Activated CD4-positive, alpha-beta T cell treated with anti-CD3 and anti-CD28 coated beads, Interleukin-2, Interleukin-4, amounts not matched to agents 100 ng/mL and 50 ng/mL, durations not matched to agents 16 hours and 8 hours (primary cell): ENCODE data around the gene SOD3.

Experiments
- DNase-seq: peaks from one replicate; pipeline ENCODE4 v3.0.0-alpha.2; 2020; ENCODE audit warnings: low spot score

Gene SOD3

DNA sequence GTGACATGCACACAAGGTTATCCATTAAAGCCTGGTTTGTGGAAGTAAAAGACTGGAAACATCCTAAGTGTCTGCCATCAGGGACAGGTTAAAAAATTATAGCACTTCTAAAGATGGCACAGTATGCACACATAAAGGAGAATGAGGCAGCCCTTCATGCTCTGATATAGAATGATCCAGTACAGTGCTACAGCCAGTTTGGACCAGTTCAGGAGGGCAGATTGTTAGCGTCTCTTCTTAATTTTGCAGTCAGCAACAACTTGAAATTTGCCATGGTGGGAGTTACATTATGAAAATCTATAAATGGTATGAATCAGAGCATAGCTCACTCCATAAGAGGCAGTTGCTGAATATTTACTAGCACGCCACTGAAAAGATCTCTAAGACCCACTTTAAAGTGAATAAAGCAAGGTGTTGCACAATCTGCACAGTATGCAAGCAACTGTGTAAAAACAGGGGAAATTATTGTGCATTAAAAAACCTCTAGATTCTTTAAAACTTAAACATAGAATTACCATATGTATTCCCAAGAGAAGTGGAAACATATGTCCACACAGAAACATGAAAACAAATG is 20.3 kb upstream of the SOD3 start:
- DNase-seq, result no peak

DNA sequence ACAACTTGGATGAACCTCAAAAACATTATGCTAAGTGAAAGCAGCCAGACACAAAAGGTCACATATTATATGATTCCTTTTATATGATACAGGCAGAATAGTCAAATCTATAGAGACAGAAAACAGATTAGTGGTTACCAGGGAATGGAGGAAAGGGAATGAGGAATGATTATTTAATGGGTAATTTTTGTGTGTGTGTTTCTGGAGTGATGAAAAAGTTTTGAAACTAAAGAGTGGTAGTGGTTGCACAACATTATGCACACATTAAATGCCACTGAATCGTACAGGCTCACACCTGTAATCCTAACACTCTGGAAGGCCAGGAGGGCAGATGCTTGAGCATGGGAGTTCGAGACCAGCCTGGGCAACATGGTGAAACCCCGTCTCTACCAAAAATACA is 19.6 kb upstream of the SOD3 start:
- no peak for DNase-seq

DNA sequence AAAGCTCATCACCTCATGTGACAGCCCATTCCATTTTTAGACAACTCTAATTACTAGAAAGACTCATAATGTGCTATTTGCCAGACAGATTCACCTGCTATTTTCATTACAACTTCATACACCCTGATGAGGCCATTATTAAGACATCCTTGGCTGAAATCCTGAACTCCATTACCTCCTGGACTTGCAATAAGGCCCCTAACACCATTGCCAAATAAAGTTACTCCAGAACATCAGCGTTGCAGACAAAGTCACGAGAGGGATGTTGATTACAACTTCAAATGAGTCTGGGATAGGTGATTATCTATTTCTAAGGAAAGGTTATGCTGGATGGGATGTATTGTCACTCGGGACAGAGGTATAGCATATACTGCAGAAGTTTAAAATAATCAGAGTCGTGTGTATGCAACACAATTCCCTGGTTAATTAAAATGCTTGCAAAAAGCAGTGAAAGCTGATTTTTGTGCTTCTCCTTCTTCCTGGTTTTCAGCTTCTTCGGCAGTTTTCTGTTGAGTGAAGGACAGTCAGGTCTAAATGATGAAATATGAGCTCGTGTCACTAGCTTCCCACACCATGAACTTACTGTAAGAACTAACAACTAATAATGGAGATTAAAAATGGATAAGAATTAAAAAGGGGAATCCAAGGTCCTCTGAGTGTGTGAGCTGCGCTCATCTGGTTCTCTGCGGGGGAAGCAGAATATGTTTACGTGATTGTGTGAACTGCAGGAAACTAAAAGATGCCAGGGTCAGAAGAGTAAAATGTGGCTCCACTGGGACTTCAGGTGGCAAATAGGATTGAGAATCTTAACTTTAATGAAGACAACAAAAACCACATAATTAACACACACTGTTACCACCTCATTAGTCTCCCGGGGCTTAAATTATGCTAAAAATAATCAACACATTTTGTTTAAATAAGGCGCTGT is 17.6 kb upstream of the SOD3 start:
- no peak for DNase-seq

DNA sequence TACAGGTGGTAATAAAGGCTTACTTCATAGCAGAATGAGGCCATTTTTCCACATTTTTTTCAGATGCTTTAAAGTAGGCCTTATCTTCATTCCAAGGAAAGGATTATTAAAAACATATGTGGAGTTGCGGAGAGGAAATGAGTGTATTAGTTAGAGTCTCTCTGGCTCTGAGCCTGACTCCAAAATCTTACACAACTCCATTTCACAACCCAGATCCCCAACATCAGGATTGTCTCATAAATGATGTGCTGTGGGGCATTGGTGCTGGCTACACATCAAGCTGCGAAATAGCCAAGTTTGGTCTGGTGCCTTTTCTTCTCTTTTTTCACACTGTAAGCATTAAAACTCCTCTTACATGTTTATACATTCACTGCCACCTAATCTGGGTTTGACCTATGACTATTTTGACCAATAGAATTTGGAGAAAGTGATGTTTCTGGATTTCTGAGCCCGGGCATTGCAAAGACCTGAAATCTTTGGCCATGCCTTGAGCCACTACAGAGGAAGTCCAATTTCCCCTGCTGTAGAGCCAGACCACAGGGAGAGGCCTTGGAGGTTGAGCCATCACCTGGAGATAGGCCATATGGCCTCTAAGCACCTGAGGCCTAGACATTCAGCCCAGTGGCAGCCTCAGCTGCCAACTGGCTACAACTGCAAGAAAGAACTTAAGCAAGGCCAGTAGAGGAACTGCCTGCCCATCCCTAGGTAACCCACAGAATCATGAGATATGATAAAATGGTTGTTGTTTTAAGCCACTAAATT is 16.7 kb upstream of the SOD3 start:
- DNase-seq, result no peak

DNA sequence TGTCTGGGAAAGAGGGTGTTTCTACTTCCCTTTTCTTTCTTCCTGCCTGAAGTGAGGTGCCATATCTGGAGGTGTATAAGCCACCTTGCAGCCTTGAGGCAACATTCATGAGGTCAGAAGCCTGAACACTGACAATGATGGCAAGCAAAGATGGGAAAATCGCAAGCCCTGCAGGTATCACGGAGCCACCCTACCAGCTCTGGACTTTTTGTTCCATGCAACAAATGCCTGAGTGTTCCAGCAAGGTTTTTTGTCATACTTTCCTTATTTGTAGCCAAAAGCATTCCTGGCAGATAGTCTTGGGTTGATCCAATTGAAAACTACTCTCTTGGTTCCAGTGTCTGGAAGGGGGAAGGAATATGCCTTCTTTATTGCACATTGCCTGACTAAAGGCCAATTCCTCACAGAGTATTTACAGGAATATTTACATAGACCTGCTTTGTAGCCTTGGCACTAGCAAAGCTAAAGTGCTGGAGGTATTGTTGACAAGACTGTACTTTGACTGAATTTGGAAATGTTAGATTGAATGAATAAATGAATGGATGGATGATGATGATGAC is 14.4 kb upstream of the SOD3 start:
- no peak for DNase-seq

DNA sequence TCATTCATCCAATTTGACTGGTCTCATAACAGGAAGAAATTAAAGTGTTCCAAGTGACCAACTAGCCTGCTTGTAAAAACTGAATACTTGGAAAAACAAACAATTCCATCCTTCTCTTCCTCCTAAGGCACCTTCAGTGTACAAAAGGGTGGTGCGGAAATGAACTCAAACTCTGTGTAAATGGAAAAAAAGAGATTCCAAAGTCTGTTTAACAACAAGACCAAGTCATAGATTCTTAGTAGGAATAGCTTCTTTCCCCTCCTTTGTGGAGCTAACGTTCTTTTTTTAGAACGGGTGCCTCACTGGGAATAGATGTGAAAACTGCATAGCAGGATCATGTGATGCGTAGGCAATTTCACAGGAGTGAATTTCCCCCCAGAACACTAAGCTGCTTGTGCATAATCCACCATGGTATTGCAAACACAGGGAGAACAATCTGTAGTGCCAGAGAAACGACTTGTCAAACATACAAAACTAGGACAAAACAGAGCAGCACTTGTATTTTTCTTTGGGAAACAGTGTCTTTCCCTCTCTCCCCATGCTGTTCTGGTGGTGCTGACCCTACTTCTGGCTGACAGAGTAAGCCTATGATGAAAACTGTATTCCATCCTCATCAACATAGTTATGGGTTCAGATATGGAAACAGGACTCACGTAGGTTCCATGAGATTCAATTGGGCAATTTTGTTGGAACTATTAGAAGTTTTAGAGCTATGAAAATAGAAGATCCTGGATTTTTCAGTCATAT is 13.2 kb upstream of the SOD3 start:
- DNase-seq, result no peak

DNA sequence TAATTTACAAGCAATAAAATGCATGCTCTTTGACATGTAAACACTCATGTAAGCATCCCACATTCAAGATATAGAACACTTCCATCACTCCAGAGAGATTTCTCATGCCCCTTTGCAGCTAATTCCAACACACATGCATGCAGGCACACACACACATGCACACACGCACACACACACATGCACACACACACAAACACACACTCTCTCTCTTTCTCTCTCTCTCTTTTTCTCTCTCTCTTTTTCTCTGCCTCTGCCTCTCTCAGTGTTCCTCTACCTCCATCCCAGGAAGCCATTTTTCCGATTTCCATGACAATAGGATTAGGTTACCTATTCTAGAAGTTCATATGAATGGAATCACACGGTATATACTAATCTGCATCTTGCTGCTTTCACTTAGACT is 11.9 kb upstream of the SOD3 start:
- DNase-seq, result no peak

DNA sequence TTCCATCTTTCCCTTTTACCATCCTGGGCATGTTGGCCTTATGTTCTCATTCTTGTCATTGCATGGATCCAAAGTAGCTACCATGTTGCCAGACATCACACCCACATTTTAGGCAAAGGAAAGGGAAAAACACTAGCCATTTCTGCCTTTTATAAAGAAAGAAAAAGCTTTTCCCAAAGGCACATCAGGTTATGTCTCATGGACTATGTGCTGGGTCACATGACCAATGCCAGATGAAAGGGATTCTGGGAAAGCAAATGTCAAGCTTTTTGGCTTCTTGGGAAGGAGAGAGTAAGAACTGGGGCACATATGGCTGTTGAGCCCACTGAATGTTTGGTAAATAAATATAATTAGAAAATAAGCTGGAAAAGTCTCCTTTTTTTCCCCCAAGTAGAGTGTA is 4.3 kb upstream of the SOD3 start:
- no peak for DNase-seq

DNA sequence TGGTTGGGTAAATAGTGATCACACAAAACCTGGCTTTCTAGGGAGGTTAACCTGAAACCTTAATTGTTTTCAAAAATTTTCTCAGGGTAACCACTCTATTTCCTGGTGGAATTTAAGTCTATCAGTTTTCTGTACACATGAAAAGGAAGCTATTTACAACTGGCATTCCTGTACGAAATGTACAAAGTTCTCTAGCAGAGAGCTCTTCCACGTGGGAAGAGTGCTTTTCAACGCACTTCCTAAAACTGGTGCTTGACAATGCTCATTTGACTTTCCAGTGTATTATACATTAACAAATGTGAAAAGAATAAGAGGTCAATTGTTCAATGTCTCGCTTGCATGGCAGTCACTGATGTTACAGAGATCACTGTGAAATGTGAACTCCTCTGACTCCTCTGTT is 2.8 kb upstream of the SOD3 start:
- no peak for DNase-seq

DNA sequence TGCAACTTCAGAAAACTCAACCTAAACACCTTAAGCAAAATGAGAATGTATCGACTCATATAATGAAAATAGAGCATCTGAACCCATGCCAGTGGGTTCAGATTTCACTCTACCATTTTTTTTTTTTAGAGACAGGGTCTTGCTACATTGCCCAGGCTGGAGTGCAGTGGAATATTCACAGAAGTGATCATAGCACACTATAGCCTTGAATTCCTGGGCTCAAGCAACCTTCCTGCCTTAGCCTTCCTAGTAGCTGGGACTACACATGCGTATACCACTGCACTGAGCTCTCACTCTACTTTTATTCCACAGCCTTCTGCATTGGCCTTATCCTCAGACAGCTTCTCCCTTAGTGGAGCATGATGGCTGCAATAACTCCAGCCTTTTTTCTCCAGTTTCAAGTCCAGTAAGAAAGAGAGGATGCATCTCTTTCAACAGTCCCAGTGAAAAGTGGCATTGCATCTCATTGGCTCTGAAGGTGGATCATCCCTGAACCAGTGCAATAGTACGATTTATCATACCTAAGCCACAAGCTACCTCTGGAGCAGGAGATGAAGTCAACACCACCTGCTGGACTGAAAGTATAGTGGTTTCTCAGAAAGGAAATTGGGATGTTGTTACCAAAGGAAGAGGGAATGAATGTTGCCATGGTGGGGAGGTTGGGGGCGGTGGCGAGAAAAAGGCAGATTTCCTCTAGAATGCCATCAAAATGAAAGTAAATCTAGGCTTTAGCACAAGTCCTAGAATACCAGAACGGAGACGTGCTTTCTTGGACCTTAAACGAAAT is 2.0 kb upstream of the SOD3 start:
- DNase-seq, result no peak

DNA sequence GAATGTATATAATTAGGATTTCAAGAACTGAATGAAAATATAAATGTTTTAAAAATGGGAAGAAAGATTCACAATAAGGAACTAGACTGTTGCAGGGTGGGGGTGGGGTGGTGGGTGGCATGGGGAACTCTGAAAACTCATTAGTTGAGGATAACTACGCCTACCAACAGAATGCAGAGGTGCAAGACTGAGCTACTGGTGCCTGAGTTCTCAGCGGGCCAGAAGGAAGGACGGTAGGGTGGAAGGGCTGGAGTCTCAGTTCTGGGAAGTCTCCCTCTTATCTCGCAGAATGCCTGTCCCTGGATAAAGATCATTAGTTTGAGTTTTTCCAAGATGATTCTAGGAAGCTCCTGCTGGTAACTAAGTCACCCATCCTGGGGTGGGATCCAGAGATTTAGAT is 1.3 kb upstream of the SOD3 start:
- no peak for DNase-seq

DNA sequence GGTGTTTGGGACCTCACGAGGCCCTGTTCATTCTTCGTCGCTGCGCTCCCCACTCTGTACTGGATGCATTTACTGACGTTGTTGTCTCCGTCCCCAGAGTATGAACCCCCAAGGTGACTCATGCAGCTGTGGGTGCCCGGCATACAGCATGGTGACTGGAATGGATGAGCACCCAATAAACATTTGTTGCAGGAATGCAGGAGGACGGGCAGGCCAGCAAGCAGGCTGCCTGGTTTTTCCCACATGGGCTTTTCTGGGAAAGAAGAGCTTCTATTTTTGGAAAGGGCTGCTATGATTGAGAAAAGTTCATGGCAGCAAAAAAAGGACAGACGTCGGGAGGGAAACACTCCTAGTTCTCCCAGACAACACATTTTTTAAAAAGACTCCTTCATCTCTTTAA is 893 bp upstream of the SOD3 start:
- no peak for DNase-seq

DNA sequence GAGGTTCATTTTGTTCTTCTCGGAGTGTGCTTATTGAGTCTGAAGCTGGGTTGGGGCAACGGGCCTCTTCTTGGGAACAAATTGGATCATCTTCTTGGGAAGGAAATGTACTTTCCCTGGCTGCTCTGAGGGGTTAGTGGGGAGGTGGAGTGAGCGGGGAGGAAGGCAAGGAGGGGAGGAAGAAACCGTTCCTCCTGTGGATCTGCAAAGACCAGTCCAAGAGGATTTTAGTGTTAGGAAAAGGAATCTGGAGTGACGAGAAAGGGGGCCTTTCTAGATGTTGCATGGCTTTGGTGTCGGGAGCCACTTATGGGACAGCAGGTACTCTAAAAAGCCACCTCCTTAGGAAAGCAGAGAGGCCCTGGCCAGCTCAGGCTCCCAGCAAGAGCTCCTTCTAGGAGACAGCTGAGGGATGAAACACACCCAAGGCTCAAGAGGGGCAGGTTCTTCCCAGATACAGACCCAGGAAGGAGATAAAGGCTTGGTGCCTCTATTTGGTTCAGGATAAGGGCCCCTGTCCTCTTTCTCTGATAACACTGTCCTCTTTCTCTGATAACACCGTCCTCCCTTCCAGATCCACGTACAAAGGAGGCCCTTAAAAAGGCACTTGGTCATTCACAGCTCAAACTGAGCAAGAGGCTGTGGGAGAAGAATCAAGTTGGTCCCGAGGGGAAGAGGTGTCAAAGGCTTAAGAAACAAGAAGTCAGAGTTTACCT is 451 bp downstream of the SOD3 start:
- no peak for DNase-seq

DNA sequence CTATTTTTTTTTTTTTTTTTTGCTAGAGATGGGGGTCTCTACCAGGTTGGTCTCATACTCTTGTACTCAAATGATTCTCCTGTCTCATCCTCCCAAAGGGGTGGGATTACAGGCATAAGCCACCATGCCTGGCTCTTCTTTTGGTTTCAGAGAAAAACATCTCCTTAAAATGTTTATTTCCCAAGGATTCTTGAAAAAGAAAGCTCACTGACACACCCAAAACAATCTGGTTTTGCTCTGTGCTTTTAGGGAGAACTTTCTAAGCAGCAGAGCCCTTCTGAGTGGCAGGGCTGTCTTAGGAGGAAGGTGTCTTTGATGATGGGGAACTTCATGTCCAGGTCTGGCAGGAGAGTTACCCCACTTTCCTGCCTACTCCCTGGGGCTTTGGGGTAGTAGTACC is 1.2 kb downstream of the SOD3 start:
- no peak for DNase-seq

DNA sequence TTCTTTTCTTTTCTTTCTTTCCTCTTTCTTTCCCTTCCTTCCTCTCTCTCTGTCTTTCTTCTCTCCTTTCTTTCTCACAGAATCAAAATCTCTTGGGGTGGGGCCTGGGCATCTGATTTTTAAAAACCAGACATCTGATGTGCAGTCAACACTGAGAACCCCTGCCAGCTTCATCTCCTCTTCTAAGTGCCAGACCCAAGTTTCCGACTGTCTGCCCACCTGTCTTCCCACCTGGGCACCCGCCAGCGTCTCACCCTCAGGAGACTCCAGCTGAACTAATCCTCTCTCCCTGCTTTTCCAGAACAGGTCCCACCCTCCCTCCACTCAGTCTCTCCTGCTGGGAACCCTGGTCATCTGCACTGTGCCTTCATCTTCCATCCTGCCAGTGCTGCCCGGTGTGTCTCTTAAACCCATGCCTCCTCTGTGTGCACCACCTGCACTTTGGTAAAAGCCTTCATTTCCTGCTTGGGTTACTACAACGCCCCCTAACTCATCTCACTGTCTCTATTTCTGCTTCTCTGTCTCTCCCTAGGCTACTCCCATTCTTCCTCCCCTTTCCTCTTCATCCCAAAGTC is 2.8 kb downstream of the SOD3 start:
- no peak for DNase-seq

DNA sequence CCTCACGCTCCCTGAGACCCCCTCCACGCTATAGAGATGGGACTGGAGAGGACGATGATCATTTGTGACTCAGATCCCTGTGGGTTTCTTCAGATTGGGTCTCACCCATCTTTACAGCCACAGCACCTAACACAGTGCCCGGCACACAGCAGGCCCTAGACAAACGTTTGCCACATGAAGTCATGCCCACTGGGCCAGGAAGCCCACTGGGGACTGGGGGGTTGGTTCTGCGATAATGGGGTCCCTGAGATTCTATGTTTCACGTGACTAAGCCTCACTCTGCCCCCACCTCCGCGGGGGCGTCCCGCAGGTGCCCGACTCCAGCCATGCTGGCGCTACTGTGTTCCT is 3.8 kb downstream of the SOD3 start:
- no peak for DNase-seq

DNA sequence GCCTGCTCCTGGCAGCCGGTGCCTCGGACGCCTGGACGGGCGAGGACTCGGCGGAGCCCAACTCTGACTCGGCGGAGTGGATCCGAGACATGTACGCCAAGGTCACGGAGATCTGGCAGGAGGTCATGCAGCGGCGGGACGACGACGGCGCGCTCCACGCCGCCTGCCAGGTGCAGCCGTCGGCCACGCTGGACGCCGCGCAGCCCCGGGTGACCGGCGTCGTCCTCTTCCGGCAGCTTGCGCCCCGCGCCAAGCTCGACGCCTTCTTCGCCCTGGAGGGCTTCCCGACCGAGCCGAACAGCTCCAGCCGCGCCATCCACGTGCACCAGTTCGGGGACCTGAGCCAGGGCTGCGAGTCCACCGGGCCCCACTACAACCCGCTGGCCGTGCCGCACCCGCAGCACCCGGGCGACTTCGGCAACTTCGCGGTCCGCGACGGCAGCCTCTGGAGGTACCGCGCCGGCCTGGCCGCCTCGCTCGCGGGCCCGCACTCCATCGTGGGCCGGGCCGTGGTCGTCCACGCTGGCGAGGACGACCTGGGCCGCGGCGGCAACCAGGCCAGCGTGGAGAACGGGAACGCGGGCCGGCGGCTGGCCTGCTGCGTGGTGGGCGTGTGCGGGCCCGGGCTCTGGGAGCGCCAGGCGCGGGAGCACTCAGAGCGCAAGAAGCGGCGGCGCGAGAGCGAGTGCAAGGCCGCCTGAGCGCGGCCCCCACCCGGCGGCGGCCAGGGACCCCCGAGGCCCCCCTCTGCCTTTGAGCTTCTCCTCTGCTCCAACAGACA is 4.4 kb downstream of the SOD3 start:
- DNase-seq, result no peak

DNA sequence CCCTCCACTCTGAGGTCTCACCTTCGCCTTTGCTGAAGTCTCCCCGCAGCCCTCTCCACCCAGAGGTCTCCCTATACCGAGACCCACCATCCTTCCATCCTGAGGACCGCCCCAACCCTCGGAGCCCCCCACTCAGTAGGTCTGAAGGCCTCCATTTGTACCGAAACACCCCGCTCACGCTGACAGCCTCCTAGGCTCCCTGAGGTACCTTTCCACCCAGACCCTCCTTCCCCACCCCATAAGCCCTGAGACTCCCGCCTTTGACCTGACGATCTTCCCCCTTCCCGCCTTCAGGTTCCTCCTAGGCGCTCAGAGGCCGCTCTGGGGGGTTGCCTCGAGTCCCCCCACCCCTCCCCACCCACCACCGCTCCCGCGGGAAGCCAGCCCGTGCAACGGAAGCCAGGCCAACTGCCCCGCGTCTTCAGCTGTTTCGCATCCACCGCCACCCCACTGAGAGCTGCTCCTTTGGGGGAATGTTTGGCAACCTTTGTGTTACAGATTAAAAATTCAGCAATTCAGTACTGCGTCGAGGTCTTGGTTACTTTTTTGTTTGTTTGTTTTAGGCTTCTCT is 5.0 kb downstream of the SOD3 start:
- DNase-seq, result no peak
